HT1080 (cell line): ENCODE data around the gene AHSP. TPM values are rescaled to one million over a fixed set of nuclear protein-coding genes. Genes with fewer than 3 reads are reported as not detected.

Experiments used
- total RNA-seq: library from RNA; depleted of rRNA; stranded (reverse); fragments of >200 nt; shearing (Covaris generic); gene quantifications from 2 replicates; pipeline ENCODE4 v1.2.3, GENCODE V29; 2014; rRNA removed

Gene AHSP
- total RNA-seq, 1 experiment from 2014 or later, result not detected

Other genes with a start within 250 kb of the AHSP start
- 2.1 and 2.7 TPM in 2 replicates for gene ITGAX, start 172.7 kb upstream of the AHSP start, total RNA-seq
- 0.03 TPM in 1 of 2 replicates, not detected in the other for gene ITGAD, start 134.6 kb upstream of the AHSP start, total RNA-seq
- not detected in 2 replicates for gene COX6A2, start 99.5 kb upstream of the AHSP start, total RNA-seq
- not detected in 2 replicates for gene ZNF843, start 85.1 kb upstream of the AHSP start, total RNA-seq
- 19.8 and 21.5 TPM in 2 replicates for gene ARMC5, start 68.4 kb upstream of the AHSP start, total RNA-seq
- gene TGFB1I1, start 55.7 kb upstream of the AHSP start, total RNA-seq, result 35.9 and 90.6 TPM in 2 replicates
- gene SLC5A2, start 44.8 kb upstream of the AHSP start, total RNA-seq, result not detected in 2 replicates
- gene RUSF1, start 19.5 kb upstream of the AHSP start, total RNA-seq, result 33.2 and 43.9 TPM in 2 replicates